Measurements from ENCODE around the gene MOV10. TPM values are rescaled to one million over a fixed set of nuclear protein-coding genes. Genes with fewer than 3 reads are reported as not detected.
"Not testable (repeated sequence)": the region's sequence is repeated elsewhere in the genome, so short reads cannot be mapped to it uniquely, and the experiment has no call there.

The MOV10 gene
- total RNA-seq, 4 donors from 2014 or later: 30.6 to 69.9 (median 43.8) TPM

DNA sequence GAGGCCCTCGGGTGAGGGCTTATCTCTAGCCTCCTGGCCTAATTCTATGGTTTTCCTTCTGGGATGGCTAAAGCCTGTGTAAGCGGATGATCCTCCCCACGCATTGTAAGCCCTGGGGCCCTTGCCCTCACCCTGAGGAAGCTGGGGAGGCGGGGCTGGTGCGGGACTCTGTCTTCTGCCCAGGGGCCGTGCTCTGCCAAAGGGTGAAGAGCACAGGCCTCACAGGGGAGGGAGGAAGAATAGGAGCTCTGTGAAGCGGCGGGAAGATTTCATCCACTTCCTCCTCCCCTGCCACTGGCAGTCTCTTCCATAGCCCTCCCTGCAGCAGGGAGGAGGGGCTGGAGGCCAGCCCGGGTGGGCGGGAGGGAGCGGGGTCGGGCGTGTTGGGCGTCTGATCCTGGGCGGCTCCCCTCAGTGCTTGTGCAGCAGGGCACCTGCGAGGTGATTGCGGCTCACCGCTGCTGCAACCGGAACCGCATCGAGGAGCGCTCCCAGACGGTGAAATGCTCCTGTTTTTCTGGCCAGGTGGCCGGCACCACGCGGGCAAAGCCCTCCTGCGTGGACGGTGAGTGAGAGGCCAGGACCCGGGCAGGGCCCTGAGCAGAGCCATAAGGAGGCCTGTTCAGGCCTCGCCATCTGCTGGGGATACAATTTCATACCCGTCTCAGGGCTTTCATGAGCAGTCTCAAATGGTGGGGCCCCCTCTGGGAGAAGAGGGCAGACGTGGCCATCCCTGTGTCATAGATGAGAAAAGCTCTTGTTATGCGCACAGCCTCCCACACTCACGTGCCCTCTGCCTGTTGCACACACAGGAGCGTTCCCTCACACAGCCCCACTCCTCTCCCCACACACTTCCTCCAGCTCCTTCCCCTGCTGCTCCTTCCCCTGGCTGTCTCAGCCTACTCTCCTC lies 48.4 kb downstream of the MOV10 start:
- 8 to 11% methylated on average over 18 to 28 of the region's 35 CpGs for WGBS, 2 donors
- peaks cover 0 to 26% (median 18%) of the 10 kb centered on the region in 4 donors for H3K4me1 ChIP-seq
- peak overlapping the region in 1 of 4 donors; percentile 48 for H3K27ac ChIP-seq
- peaks cover 0 to 4% of the 10 kb centered on the region in 2 donors for H3K27me3 ChIP-seq
- no peaks in the 10 kb centered on the region for H3K9me3 ChIP-seq
- H3K36me3 ChIP-seq: no peaks in the 10 kb centered on the region
- TF ChIP-seq POLR2A (IDR thresholded peaks at IDR 0.05) (no peak), EP300 (IDR thresholded peaks at IDR 0.05) (no peak)
- TF ChIP-seq, protein P1, sequence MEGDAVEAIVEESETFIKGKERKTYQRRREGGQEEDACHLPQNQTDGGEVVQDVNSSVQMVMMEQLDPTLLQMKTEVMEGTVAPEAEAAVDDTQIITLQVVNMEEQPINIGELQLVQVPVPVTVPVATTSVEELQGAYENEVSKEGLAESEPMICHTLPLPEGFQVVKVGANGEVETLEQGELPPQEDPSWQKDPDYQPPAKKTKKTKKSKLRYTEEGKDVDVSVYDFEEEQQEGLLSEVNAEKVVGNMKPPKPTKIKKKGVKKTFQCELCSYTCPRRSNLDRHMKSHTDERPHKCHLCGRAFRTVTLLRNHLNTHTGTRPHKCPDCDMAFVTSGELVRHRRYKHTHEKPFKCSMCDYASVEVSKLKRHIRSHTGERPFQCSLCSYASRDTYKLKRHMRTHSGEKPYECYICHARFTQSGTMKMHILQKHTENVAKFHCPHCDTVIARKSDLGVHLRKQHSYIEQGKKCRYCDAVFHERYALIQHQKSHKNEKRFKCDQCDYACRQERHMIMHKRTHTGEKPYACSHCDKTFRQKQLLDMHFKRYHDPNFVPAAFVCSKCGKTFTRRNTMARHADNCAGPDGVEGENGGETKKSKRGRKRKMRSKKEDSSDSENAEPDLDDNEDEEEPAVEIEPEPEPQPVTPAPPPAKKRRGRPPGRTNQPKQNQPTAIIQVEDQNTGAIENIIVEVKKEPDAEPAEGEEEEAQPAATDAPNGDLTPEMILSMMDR (IDR thresholded peaks at IDR 0.05): no peak
- DNase-seq (ENCODE audit: low spot score in 2 of 2): no peak
- H3K4me3 ChIP-seq: peak overlapping the region; percentile 9 to 39 (median 22)

DNA sequence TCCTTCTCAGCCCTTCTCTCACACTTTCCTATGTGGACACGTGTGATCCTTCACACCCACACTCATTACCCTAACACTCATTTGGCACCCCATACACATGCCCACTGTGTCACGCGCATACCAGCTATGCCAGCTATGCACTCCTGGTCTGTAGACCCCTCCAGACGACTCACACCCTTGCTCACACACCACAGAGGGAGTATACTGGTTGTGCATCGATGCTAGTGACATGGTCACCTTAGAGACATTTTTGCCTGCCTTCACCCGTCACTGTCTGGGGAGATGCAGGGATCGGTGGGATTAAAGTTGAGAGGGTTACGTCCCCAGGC lies 49.0 kb downstream of the MOV10 start:
- Histone ChIP-seq H3K9me3 (no peaks in the 10 kb centered on the region), H3K4me3 (no peak overlapping the region), H3K4me1 (peaks cover 0 to 23% (median 18%) of the 10 kb centered on the region in 4 donors), H3K36me3 (no peaks in the 10 kb centered on the region), H3K27ac (peak overlapping the region in 1 of 4 donors; percentile 48), H3K27me3 (peaks cover 0 to 4% of the 10 kb centered on the region in 2 donors)
- no peak for DNase-seq (ENCODE audit: low spot score in 2 of 2)
- TF ChIP-seq EP300 (IDR thresholded peaks at IDR 0.05): no peak
- TF ChIP-seq, protein P1 (IDR thresholded peaks at IDR 0.05): no peak
- TF ChIP-seq POLR2A (IDR thresholded peaks at IDR 0.05): no peak
- 73 to 75% methylated on average over 8 of the region's 8 CpGs for WGBS, 2 donors

DNA sequence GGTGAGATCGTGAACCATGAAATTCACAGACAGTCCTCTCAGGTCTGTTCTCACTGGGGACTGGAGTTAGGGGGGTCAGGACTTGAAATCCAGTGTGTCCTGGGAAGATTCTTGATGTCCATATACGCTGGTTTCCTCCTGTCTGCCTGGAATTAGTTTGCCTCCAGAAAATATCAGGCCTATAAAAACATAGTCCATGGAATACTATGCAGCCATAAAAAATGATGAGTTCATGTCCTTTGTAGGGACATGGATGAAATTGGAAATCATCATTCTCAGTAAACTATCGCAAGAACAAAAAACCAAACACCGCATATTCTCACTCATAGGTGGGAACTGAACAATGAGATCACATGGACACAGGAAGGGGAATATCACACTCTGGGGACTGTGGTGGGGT lies 49.8 kb downstream of the MOV10 start:
- 94 to 98% methylated on average over 3 to 4 of the region's 4 CpGs for WGBS, 2 donors
- H3K9me3 ChIP-seq; DNase-seq (ENCODE audit: low spot score in 2 of 2); H3K27me3 ChIP-seq; H3K36me3 ChIP-seq; H3K27ac ChIP-seq; H3K4me3 ChIP-seq: not testable (repeated sequence)
- peaks cover 0 to 16% (median 14%) of the 10 kb centered on the region in 4 donors for H3K4me1 ChIP-seq

DNA sequence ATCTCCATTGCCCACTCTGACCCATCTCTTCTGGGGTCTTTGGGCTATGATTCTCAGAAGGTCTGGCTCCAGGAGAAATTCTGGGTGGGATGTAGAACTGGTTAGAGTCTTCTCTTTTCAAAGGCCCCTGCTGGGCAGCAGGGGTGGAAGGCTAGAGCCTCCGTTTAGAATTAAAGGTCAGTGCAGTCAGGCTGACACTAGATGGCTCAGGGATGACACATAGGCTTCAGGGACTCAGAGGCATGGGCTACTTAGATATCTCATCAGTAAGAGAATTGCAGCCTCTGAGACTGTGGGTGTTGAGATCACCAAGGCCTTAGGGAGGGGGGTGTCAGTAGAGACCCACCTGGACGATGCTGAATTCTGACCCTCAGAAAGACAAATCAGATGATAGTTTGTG lies 53.3 kb downstream of the MOV10 start:
- Histone ChIP-seq H3K4me1 (peaks cover 0 to 7% (median 6%) of the 10 kb centered on the region in 4 donors), H3K27me3 (no peaks in the 10 kb centered on the region), H3K36me3 (no peaks in the 10 kb centered on the region), H3K4me3 (no peak overlapping the region), H3K27ac (no peak overlapping the region), H3K9me3 (no peaks in the 10 kb centered on the region)
- WGBS, 2 donors: 56 to 60% methylated on average over 2 of the region's 2 CpGs
- TF ChIP-seq POLR2A (IDR thresholded peaks at IDR 0.05): no peak
- TF ChIP-seq, protein P1 (IDR thresholded peaks at IDR 0.05): no peak
- TF ChIP-seq EP300 (IDR thresholded peaks at IDR 0.05): no peak
- no peak for DNase-seq (ENCODE audit: low spot score in 2 of 2)

DNA sequence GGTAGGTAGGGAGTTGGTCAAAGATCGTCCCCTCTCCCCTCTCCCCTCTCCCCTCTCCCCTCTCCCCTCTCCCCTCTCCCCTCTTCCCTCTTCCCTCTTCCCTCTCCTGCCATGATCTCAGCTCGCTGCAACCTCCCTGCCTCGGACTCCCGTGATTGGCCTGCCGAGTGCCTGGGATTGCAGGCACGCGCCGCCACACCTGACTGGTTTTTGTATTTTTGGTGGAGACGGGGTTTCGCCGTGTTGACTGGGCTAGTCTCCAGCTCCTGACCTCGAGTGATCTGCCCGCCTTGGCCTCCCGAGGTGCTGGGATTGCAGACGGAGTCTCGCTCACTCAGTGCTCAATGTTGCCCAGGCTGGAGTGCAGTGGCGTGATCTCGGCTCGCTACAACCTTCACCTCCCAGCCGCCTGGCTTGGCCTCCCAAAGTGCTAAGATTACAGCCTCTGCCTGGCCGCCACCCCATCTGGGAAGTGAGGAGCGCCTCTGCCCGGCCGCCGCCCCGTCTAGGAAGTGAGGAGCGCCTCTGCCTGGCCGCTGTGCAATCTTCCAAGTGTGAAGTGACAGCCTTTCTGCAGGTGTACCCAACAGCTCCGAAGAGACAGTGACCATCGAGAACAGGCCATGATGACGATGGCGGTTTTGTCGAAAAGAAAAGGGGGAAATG lies 54.0 kb downstream of the MOV10 start:
- 94% methylated on average over 22 to 29 of the region's 33 CpGs for WGBS, 2 donors
- DNase-seq (ENCODE audit: low spot score in 2 of 2); H3K9me3 ChIP-seq; H3K27me3 ChIP-seq; H3K4me1 ChIP-seq; H3K36me3 ChIP-seq; H3K27ac ChIP-seq; H3K4me3 ChIP-seq: not testable (repeated sequence)

DNA sequence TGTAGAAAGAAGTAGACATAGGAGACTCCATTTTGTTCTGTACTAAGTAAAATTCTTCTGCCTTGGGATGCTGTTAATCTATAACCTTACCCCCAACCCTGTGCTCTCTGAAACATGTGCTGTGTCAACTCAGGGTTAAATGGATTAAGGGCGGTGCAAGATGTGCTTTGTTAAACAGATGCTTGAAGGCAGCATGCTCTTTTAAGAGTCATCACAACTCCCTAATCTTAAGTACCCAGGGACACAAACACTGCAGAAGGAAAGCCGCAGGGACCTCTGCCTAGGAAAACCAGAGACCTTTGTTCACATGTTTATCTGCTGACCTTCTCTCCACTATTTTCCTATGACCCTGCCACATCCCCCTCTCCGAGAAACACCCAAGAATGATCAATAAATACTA lies 54.6 kb downstream of the MOV10 start:
- H3K4me3 ChIP-seq: not testable (repeated sequence)
- 57 to 61% methylated on average over 3 of the region's 3 CpGs for WGBS, 2 donors

More for the DNA sequence above, 54.6 kb downstream of the MOV10 start:
- not testable (repeated sequence) for DNase-seq (ENCODE audit: low spot score in 2 of 2); H3K27ac ChIP-seq; H3K36me3 ChIP-seq; H3K27me3 ChIP-seq; H3K4me1 ChIP-seq; H3K9me3 ChIP-seq
